H1 (cell line): ENCODE results near the gene TCEAL1. TPM values are rescaled to one million over a fixed set of nuclear protein-coding genes. Genes with fewer than 3 reads are reported as not detected.
A peak's percentile ranks its signal among the peaks of the same experiment; 100 is the strongest.

Experiments
- CTCF ChIA-PET: fragments of 300-600 bp; sonication (Branson Sonifier 250); formaldehyde crosslinking; loops from one replicate; lab custom pipeline; 2021; ENCODE audit not compliant: partially characterized antibody; lab: Charles Lee
- POLR2A ChIA-PET: fragments of 300-600 bp; sonication (Branson Sonifier 250); formaldehyde crosslinking; loops from one replicate; lab custom pipeline; 2021; ENCODE audit warnings: inconsistent platforms; ENCODE audit not compliant: partially characterized antibody; lab: Charles Lee
- DNase-seq, 2 experiments: peaks; one replicate each; pipeline versions ENCODE4 v3.0.0 to v3.0.0-alpha.2; 2010 to 2022; ENCODE audit warnings: low spot score in 2 of 2, low read depth in 1 of 2, mixed read lengths in 1 of 2
- FAIRE-seq: peaks from 2 replicates; lab custom pipeline; 2011; peaks lifted over from hg19 to GRCh38; lab: Jason Lieb, UNC
- H2AFZ ChIP-seq: 2 replicates; pipeline ENCODE4 v1.8.1; 2012; ENCODE audit warnings: low read length, inconsistent platforms
- H2AK5ac ChIP-seq: 2 replicates; pipeline ENCODE4 v1.6.1; 2013; ENCODE audit warnings: low read depth, low read length
- H2BK120ac ChIP-seq: replicated peaks from 2 replicates; pipeline ENCODE3; 2013; ENCODE audit warnings: low read depth, low read length, inconsistent platforms
- H2BK12ac ChIP-seq: 2 replicates; pipeline ENCODE4 v1.6.1; 2013; ENCODE audit warnings: low read depth, low read length
- H2BK15ac ChIP-seq: 2 replicates; pipeline ENCODE4 v1.6.1; 2013; ENCODE audit warnings: low read length
- H2BK20ac ChIP-seq: 2 replicates; pipeline ENCODE4 v1.6.1; 2013; ENCODE audit warnings: low read length
- H2BK5ac ChIP-seq: 2 replicates; pipeline ENCODE4 v1.6.1; 2013; ENCODE audit warnings: low read depth, low read length
- H3K14ac ChIP-seq: 2 replicates; pipeline ENCODE4 v1.6.1; 2013; ENCODE audit warnings: inconsistent platforms; ENCODE audit not compliant: insufficient read length
- H3K18ac ChIP-seq: 2 replicates; pipeline ENCODE4 v1.6.1; 2013; ENCODE audit warnings: low read length; ENCODE audit errors: extremely low read depth
- H3K23ac ChIP-seq: 2 replicates; pipeline ENCODE4 v1.6.1; 2013; ENCODE audit warnings: inconsistent platforms; ENCODE audit not compliant: insufficient read length
- H3K23me2 ChIP-seq: 2 replicates; pipeline ENCODE4 v1.6.1; 2013; ENCODE audit warnings: low read depth, low read length
- H3K27ac ChIP-seq: 2 replicates; pipeline ENCODE4 v1.6.1; 2011; ENCODE audit warnings: low read depth, low read length, inconsistent platforms
- H3K27me3 ChIP-seq, 4 experiments: replicated peaks in 1 of 4; 1 replicate in 1 of 4; 2 replicates in 3 of 4; pipeline versions ENCODE4 v1.6.1 to v1.8.1; 2011 to 2013; ENCODE audit warnings: low read length in 3 of 4, mild to moderate bottlenecking in 3 of 4, inconsistent platforms in 2 of 4, mixed read lengths in 2 of 4, moderate library complexity in 1 of 4; ENCODE audit not compliant: control insufficient read depth in 3 of 4, insufficient read depth in 3 of 4; ENCODE audit errors: extremely low read depth in 1 of 4
- H3K36me3 ChIP-seq, 4 experiments: 2 replicates each; pipeline versions ENCODE4 v1.6.1 to v1.8.1; 2011 to 2013; ENCODE audit warnings: mild to moderate bottlenecking in 4 of 4, low read length in 3 of 4, moderate library complexity in 2 of 4, control low read depth in 1 of 4, inconsistent platforms in 1 of 4; ENCODE audit not compliant: insufficient read depth in 4 of 4, control insufficient read depth in 2 of 4
- H3K4ac ChIP-seq: replicated peaks from 2 replicates; pipeline ENCODE3; 2013; ENCODE audit warnings: low read length, low read depth, mixed read lengths, inconsistent platforms; ENCODE audit not compliant: insufficient read length
- H3K4me1 ChIP-seq, 4 experiments: replicated peaks in 1 of 4; 1 replicate in 1 of 4; 2 replicates in 3 of 4; pipeline versions ENCODE4 v1.6.1 to v1.8.1; 2011 to 2013; ENCODE audit warnings: low read length in 3 of 4, inconsistent platforms in 2 of 4, mixed read lengths in 1 of 4; ENCODE audit not compliant: insufficient read depth in 4 of 4, control insufficient read depth in 3 of 4
- H3K4me2 ChIP-seq, 2 experiments: 2 replicates each; pipeline versions ENCODE4 v1.6.1 to v1.8.1; 2011 to 2013; ENCODE audit warnings: low read depth in 2 of 2, low read length in 2 of 2, control low read depth in 1 of 2, inconsistent platforms in 1 of 2, mild to moderate bottlenecking in 1 of 2; ENCODE audit not compliant: insufficient read depth in 1 of 2
- H3K4me3 ChIP-seq, 4 experiments: fragments of 200-600, 300-600 bp in 1 of 4; sonication (generic), shearing (Covaris generic), sonication (Bioruptor Twin) in 1 of 4; 2 replicates each; pipeline versions ENCODE4 v1.5.1 to v1.8.1; 2011 to 2016; ENCODE audit warnings: low read length in 4 of 4, low read depth in 3 of 4, control low read depth in 2 of 4, inconsistent platforms in 2 of 4, mild to moderate bottlenecking in 2 of 4, mixed read lengths in 1 of 4, moderate library complexity in 1 of 4; ENCODE audit not compliant: insufficient read depth in 2 of 4; ENCODE audit errors: extremely low read depth in 1 of 4
- H3K56ac ChIP-seq: replicated peaks from 2 replicates; pipeline ENCODE3; 2013; ENCODE audit warnings: low read depth, mild to moderate bottlenecking, mixed read lengths, low read length, inconsistent platforms; ENCODE audit not compliant: insufficient read length
- H3K79me1 ChIP-seq: 2 replicates; pipeline ENCODE4 v1.6.1; 2013; ENCODE audit warnings: low read depth, low read length, control low read depth
- H3K79me2 ChIP-seq, 2 experiments: 2 replicates each; pipeline versions ENCODE4 v1.6.1 to v1.8.1; 2012 to 2013; ENCODE audit warnings: low read length in 2 of 2, mild to moderate bottlenecking in 2 of 2, inconsistent platforms in 1 of 2; ENCODE audit not compliant: insufficient read depth in 2 of 2, control insufficient read depth in 1 of 2
- H3K9ac ChIP-seq, 4 experiments: replicated peaks in 1 of 4; 1 replicate in 1 of 4; 2 replicates in 3 of 4; pipeline versions ENCODE4 v1.6.1 to v1.8.1; 2011 to 2013; ENCODE audit warnings: low read depth in 3 of 4, low read length in 3 of 4, control low read depth in 2 of 4, mild to moderate bottlenecking in 2 of 4, moderate library complexity in 2 of 4, inconsistent platforms in 1 of 4; ENCODE audit errors: extremely low read depth in 1 of 4
- H3K9me3 ChIP-seq, 2 experiments: 2 replicates each; pipeline versions ENCODE4 v1.6.1 to v1.8.1; 2012 to 2013; ENCODE audit warnings: mild to moderate bottlenecking in 2 of 2, moderate library complexity in 2 of 2, control low read depth in 1 of 2, inconsistent platforms in 1 of 2, low read depth in 1 of 2, low read length in 1 of 2, mixed read lengths in 1 of 2; ENCODE audit not compliant: insufficient read depth in 2 of 2
- H4K20me1 ChIP-seq, 2 experiments: replicated peaks in 1 of 2; 2 replicates each; pipeline versions ENCODE3 to v1.8.1; 2011 to 2013; ENCODE audit warnings: inconsistent platforms in 2 of 2, low read length in 2 of 2, mild to moderate bottlenecking in 1 of 2; ENCODE audit not compliant: insufficient read depth in 2 of 2, control insufficient read depth in 1 of 2
- H4K5ac ChIP-seq: 2 replicates; pipeline ENCODE4 v1.6.1; 2013; ENCODE audit warnings: low read length, low read depth, mixed read lengths, inconsistent platforms; ENCODE audit not compliant: insufficient read length
- H4K8ac ChIP-seq: 2 replicates; pipeline ENCODE4 v1.8.0; 2013; ENCODE audit warnings: mild to moderate bottlenecking, moderate library complexity, low read length, inconsistent platforms; ENCODE audit not compliant: insufficient read depth; ENCODE audit errors: extremely low read depth
- H4K91ac ChIP-seq: replicated peaks from 2 replicates; pipeline ENCODE3; 2013; ENCODE audit warnings: low read length, mixed read lengths, inconsistent platforms; ENCODE audit not compliant: insufficient read length
- BACH1 ChIP-seq: IDR thresholded peaks from 2 replicates; pipeline ENCODE4 v1.6.1; 2012; ENCODE audit warnings: low read length, improper control_type of control experiment
- CBX5 ChIP-seq: fragments of 300-800, 300-1000 bp; sonication (generic); IDR thresholded peaks from 2 replicates; pipeline ENCODE4 v1.7.1; 2016; ENCODE audit warnings: antibody characterized with exemption, low read length, low read depth
- EP300 ChIP-seq, 2 experiments: IDR thresholded peaks; 1 replicate in 1 of 2; 2 replicates in 1 of 2; pipeline ENCODE4 v1.6.1; 2011 to 2012; ENCODE audit warnings: low read depth in 2 of 2, low read length in 2 of 2, mild to moderate bottlenecking in 2 of 2, borderline replicate concordance in 1 of 2, inconsistent platforms in 1 of 2, moderate library complexity in 1 of 2
- KDM5A ChIP-seq: fragments of 200-600 bp; IDR thresholded peaks from 2 replicates; pipeline ENCODE4 v1.7.1; 2012; ENCODE audit warnings: mild to moderate bottlenecking, low read length, inconsistent platforms, mixed read lengths
- RNF2 ChIP-seq: fragments of 200-900, 300-1000 bp; sonication (generic); IDR thresholded peaks from 2 replicates; pipeline ENCODE4 v1.7.1; 2016; ENCODE audit warnings: borderline replicate concordance, low read depth, mild to moderate bottlenecking, antibody characterized with exemption, low read length; ENCODE audit not compliant: poor library complexity, severe bottlenecking; ENCODE audit errors: missing control alignments
- SP1 ChIP-seq: IDR thresholded peaks from 2 replicates; pipeline ENCODE4 v1.6.1; 2011; ENCODE audit warnings: low read depth, low read length
- SRF ChIP-seq: IDR thresholded peaks from 2 replicates; pipeline ENCODE4 v1.6.1; 2011; ENCODE audit warnings: mild to moderate bottlenecking, low read depth, low read length, moderate library complexity
- TCF12 ChIP-seq: IDR thresholded peaks from 2 replicates; pipeline ENCODE4 v1.6.1; 2011; ENCODE audit warnings: low read depth, mild to moderate bottlenecking, low read length
- ZNF274 ChIP-seq: IDR thresholded peaks from 2 replicates; pipeline ENCODE4 v1.7.0; 2012; ENCODE audit warnings: low read length, borderline replicate concordance; ENCODE audit errors: extremely low read depth
- whole genome bisulfite sequencing, 2 experiments: shearing (Covaris generic) in 1 of 2; methylation state at CpG; one replicate each; pipeline versions ENCODE4 v1.1.6 to v1.1.7; 2013 to 2015; ENCODE audit warnings: low lambda C conversion rate in 2 of 2, mixed read lengths in 2 of 2, inconsistent platforms in 1 of 2, low coverage in 1 of 2, missing lambda C conversion rate in 1 of 2; ENCODE audit not compliant: insufficient replicate concordance in 2 of 2, insufficient coverage in 1 of 2, insufficient read length in 1 of 2; ENCODE audit errors: extremely low coverage in 1 of 2, missing lambda C conversion rate in 1 of 2; 5-methylcytosine and 5-hydroxymethylcytosine counted together
- polyA plus RNA-seq, 7 experiments: library from polyadenylated mRNA; depleted of rRNA in 3 of 7; stranded (reverse) in 5 of 7; unstranded in 2 of 7; fragments of >200 nt in 5 of 7; fragments of 200-250 nt in 2 of 7; gene quantifications; 1 replicate in 5 of 7; 2 replicates in 1 of 7; 4 replicates in 1 of 7; pipeline versions ENCODE4 v1.2.1 to v1.2.3, GENCODE V29; 2011 to 2013; ENCODE audit warnings: missing spikeins in 2 of 7, mixed read lengths in 2 of 7
- total RNA-seq: library from RNA; stranded (reverse); fragmentation: NEBNext Ultra II Directional; extraction: Animal tissue kit (Norgen Biotek cat#: 25700); gene quantifications from 2 replicates; pipeline ENCODE4 v1.2.1, GENCODE V29; 2021
- TF ChIP-seq, protein P1 (sequence below): IDR thresholded peaks from 2 replicates; pipeline ENCODE4 v1.6.1; 2012; ENCODE audit warnings: low read length, inconsistent platforms

TCEAL1 gene
- total and polyA plus RNA-seq, 2 of the 8 experiments (the other 6 are each of a cell fraction or from before 2014, with no cell fraction given): 3.9 to 4.1 TPM

DNA sequence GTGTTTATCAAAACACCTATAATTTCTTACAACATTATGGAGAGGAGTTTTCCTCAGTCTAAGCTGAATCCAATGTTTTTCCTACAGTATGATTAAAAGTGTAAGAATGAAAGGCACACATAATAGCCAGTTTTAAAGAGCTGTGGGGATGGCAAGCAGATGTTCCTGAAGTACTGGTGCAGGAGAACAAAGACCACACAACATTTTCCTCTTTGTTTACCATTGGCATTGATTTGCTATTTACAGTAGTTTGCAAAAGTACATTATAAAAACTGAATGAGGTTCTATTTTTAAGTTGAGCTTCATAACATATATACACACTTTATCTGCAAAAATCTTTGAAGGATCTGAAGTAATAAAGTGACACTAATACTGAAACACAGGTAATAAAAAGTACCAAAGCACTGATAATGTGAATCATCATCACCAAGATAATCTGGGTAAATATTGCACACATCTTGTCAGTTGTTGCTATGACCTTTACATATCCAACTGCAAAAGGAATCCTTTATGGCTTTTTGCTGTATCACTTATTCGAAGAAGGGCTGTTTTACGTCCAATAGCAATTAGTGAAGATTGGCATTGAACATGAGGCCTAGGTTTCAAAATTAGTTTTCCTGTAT lies 22.5 kb downstream of the TCEAL1 start:
- Histone ChIP-seq H3K27me3 (no peaks in the 10 kb centered on the region), H2BK15ac (no peak overlapping the region), H3K23me2 (no peaks in the 10 kb centered on the region), H4K5ac (no peak overlapping the region), H3K4ac (no peak overlapping the region), H3K9ac (no peak overlapping the region), H2BK120ac (no peak overlapping the region), H2AK5ac (no peak overlapping the region), H2BK12ac (no peak overlapping the region), H2BK20ac (no peak overlapping the region), H3K79me1 (no peaks in the 10 kb centered on the region), H3K27ac (no peak overlapping the region), H4K91ac (no peak overlapping the region), H3K4me1 (no peaks in the 10 kb centered on the region), H3K36me3 (no peaks in the 10 kb centered on the region), H2AFZ (no peak overlapping the region), H3K79me2 (no peaks in the 10 kb centered on the region), H3K23ac (no peak overlapping the region), H3K18ac (no peak overlapping the region), H3K14ac (no peak overlapping the region), H4K20me1 (no peaks in the 10 kb centered on the region), H3K56ac (no peak overlapping the region), H4K8ac (no peak overlapping the region), H2BK5ac (no peak overlapping the region), H3K4me2 (no peak overlapping the region), H3K4me3 (no peak overlapping the region), H3K9me3 (no peaks in the 10 kb centered on the region)
- 100% methylated on average over 2 of the region's 2 CpGs; no CpG with 5 or more reads in 1 of the 2 experiments for WGBS, 2 experiments
- POLR2A ChIA-PET: interaction anchor here (1.0 kb wide), 1 partner anchor 14 kb away, joined by 3 read pairs; no protein-coding TSS in a partner anchor
- DNase-seq (no peak), FAIRE-seq (peak; percentile 24)
- CTCF ChIA-PET: interaction anchor here (0.5 kb wide), 1 partner anchor 722 kb away, joined by 3 read pairs; no protein-coding TSS in a partner anchor
- no peak for TF ChIP-seq CBX5
- no peak for TF ChIP-seq EP300 (IDR thresholded peaks at IDR 0.05; ENCODE audit: borderline replicate concordance in 1 of 2, low read depth in 2 of 2, low read length in 2 of 2)
- TF ChIP-seq TCF12: no peak
- no peak for TF ChIP-seq SP1
- no peak for TF ChIP-seq ZNF274
- TF ChIP-seq, protein P1, sequence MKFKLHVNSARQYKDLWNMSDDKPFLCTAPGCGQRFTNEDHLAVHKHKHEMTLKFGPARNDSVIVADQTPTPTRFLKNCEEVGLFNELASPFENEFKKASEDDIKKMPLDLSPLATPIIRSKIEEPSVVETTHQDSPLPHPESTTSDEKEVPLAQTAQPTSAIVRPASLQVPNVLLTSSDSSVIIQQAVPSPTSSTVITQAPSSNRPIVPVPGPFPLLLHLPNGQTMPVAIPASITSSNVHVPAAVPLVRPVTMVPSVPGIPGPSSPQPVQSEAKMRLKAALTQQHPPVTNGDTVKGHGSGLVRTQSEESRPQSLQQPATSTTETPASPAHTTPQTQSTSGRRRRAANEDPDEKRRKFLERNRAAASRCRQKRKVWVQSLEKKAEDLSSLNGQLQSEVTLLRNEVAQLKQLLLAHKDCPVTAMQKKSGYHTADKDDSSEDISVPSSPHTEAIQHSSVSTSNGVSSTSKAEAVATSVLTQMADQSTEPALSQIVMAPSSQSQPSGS: no peak
- no peak for TF ChIP-seq SRF
- no peak for TF ChIP-seq KDM5A
- TF ChIP-seq BACH1: no peak
- TF ChIP-seq RNF2: no peak
